ENCODE data around the gene PGLYRP2. TPM values are rescaled to one million over a fixed set of nuclear protein-coding genes. Genes with fewer than 3 reads are reported as not detected.

PGLYRP2 gene
- total and polyA plus RNA-seq, 9 of the 15 experiments (the other 6 are each of a cell fraction or from before 2014, with no cell fraction given): not detected

GRCh38 chr19:15432629-15433518 is 46.4 kb downstream of the PGLYRP2 start (continued):
- TF ChIP-seq GTF3C2 (IDR thresholded peaks at IDR 0.05; ENCODE audit: borderline replicate concordance, extremely low read depth, insufficient read length): no peak
- TF ChIP-seq IFI16 (CRISPR knock-in tag; IDR thresholded peaks at IDR 0.05): no peak
- TF ChIP-seq NCOA1 (IDR thresholded peaks at IDR 0.05; ENCODE audit: low read depth): no peak
- TF ChIP-seq ZNF75A (CRISPR knock-in tag; IDR thresholded peaks at IDR 0.05): no peak
- no peak for TF ChIP-seq MTF1 (CRISPR knock-in tag; IDR thresholded peaks at IDR 0.05; ENCODE audit: borderline replicate concordance)
- TF ChIP-seq ZNF232 (CRISPR knock-in tag; IDR thresholded peaks at IDR 0.05): no peak
- TF ChIP-seq CHD1 (IDR thresholded peaks at IDR 0.05; ENCODE audit: low read length): no peak
- no peak for TF ChIP-seq PRPF4 (IDR thresholded peaks at IDR 0.05; ENCODE audit: insufficient read depth, low read depth, low read length, poor library complexity, severe bottlenecking)
- no peak for TF ChIP-seq NUFIP1 (IDR thresholded peaks at IDR 0.05; ENCODE audit: partially characterized antibody)
